NCI-H526 (cell line): ENCODE measurements around the gene DLX2.

Source experiments
- DNase-seq, 2 experiments: peaks; one replicate each; lab custom pipeline; 2025; lab: John Stamatoyannopoulos, UW

DLX2 gene

GRCh38 chr2:172107690-172108586 lies 5.2 kb upstream of the DLX2 start:
- no peak for DNase-seq

- DNase-seq = peak; percentile 43 to 85
Observed at GRCh38 chr2:172106108-172106961, 3.6 kb upstream of the DLX2 start.

- no peak for DNase-seq
Observed at GRCh38 chr2:172105471-172106107, 2.9 kb upstream of the DLX2 start.

GRCh38 chr2:172103471-172104272 lies 972 bp upstream of the DLX2 start:
- peak; percentile 68 to 88 for DNase-seq

- peak; percentile 73 to 86 for DNase-seq
Observed at GRCh38 chr2:172101821-172102390, 794 bp downstream of the DLX2 start.

GRCh38 chr2:172100935-172101820 lies 1.5 kb downstream of the DLX2 start:
- peak; percentile 73 to 82 for DNase-seq

- peak; percentile 20 to 71 for DNase-seq
Observed at GRCh38 chr2:172100080-172100934, 2.4 kb downstream of the DLX2 start.

GRCh38 chr2:172099472-172100079 lies 3.1 kb downstream of the DLX2 start:
- no peak for DNase-seq

- peak in 1 of 2 experiments; percentile 56 for DNase-seq
Observed at GRCh38 chr2:172098650-172099471, 3.8 kb downstream of the DLX2 start.

GRCh38 chr2:172098287-172098649 lies 4.4 kb downstream of the DLX2 start:
- no peak for DNase-seq

- DNase-seq = no peak
Observed at GRCh38 chr2:172097557-172098131, 5.1 kb downstream of the DLX2 start.

GRCh38 chr2:172096626-172097547 lies 5.8 kb downstream of the DLX2 start:
- DNase-seq = peak; percentile 58 to 73

- peak in 1 of 2 experiments; percentile 73 for DNase-seq
Observed at GRCh38 chr2:172095905-172096625, 6.6 kb downstream of the DLX2 start.

GRCh38 chr2:172095146-172095904 lies 7.4 kb downstream of the DLX2 start:
- DNase-seq = peak; percentile 18 to 56
